ENCODE results near the gene INF2.

Gene INF2

DNA sequence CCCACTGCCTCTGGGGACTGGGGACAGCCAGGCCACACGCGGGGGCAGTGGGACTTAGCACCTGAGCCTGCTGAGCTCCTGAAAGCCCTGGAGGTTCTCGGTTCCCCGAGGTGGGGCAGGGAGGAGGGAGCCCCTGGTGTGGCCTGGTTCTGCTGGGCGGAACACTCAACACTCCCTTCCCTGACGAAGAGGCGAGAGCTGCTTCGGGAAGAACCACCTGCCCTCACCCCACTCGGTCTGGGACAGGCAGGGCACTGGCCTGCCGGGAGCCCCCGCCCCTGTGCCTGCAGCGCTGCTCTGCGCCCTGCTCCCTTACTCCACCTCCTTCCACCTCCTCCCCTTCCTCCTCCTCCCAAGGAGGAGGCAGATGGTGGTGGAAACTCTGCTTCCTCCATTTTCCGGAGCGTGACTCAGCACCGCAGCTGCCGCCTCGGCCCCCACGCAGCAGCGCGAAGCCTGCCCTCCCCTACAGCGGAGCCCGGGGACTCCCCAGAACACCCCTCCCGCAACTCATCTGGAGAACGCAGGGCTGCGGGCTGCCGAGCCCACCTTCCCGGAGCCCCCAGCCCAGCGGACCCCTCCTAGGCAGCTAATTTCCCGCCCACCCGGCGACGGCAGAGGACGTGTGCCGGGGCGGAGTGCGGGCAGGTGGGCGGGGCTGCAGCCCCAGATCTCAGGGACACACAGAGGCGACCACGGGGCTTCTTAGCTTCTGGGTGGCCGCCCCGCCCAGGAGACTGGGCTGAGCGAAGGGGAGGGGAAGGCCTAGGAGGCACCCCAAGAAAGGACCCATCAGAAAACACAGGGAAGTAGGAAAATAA, 11.7 kb upstream of the INF2 start:
- no peak for ATAC-seq
- TF ChIP-seq TOX (CRISPR knock-in tag; IDR thresholded peaks at IDR 0.05; ENCODE audit: borderline replicate concordance) = no peak
- TF ChIP-seq, protein P1, sequence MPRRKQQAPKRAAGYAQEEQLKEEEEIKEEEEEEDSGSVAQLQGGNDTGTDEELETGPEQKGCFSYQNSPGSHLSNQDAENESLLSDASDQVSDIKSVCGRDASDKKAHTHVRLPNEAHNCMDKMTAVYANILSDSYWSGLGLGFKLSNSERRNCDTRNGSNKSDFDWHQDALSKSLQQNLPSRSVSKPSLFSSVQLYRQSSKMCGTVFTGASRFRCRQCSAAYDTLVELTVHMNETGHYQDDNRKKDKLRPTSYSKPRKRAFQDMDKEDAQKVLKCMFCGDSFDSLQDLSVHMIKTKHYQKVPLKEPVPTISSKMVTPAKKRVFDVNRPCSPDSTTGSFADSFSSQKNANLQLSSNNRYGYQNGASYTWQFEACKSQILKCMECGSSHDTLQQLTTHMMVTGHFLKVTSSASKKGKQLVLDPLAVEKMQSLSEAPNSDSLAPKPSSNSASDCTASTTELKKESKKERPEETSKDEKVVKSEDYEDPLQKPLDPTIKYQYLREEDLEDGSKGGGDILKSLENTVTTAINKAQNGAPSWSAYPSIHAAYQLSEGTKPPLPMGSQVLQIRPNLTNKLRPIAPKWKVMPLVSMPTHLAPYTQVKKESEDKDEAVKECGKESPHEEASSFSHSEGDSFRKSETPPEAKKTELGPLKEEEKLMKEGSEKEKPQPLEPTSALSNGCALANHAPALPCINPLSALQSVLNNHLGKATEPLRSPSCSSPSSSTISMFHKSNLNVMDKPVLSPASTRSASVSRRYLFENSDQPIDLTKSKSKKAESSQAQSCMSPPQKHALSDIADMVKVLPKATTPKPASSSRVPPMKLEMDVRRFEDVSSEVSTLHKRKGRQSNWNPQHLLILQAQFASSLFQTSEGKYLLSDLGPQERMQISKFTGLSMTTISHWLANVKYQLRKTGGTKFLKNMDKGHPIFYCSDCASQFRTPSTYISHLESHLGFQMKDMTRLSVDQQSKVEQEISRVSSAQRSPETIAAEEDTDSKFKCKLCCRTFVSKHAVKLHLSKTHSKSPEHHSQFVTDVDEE (CRISPR knock-in tag; IDR thresholded peaks at IDR 0.05) = no peak
- TF ChIP-seq GLIS3 (CRISPR knock-in tag; IDR thresholded peaks at IDR 0.05) = no peak
- no peak for TF ChIP-seq ZC3H10 (CRISPR knock-in tag; IDR thresholded peaks at IDR 0.05)
- TF ChIP-seq PPARA (CRISPR knock-in tag; IDR thresholded peaks at IDR 0.05; ENCODE audit: borderline replicate concordance) = no peak
- TF ChIP-seq, protein P2, sequence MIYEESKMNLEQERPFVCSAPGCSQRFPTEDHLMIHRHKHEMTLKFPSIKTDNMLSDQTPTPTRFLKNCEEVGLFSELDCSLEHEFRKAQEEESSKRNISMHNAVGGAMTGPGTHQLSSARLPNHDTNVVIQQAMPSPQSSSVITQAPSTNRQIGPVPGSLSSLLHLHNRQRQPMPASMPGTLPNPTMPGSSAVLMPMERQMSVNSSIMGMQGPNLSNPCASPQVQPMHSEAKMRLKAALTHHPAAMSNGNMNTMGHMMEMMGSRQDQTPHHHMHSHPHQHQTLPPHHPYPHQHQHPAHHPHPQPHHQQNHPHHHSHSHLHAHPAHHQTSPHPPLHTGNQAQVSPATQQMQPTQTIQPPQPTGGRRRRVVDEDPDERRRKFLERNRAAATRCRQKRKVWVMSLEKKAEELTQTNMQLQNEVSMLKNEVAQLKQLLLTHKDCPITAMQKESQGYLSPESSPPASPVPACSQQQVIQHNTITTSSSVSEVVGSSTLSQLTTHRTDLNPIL (CRISPR knock-in tag; IDR thresholded peaks at IDR 0.05; ENCODE audit: low read depth) = no peak
- no peak for TF ChIP-seq RARB (CRISPR knock-in tag; IDR thresholded peaks at IDR 0.05)
- TF ChIP-seq, protein P3, sequence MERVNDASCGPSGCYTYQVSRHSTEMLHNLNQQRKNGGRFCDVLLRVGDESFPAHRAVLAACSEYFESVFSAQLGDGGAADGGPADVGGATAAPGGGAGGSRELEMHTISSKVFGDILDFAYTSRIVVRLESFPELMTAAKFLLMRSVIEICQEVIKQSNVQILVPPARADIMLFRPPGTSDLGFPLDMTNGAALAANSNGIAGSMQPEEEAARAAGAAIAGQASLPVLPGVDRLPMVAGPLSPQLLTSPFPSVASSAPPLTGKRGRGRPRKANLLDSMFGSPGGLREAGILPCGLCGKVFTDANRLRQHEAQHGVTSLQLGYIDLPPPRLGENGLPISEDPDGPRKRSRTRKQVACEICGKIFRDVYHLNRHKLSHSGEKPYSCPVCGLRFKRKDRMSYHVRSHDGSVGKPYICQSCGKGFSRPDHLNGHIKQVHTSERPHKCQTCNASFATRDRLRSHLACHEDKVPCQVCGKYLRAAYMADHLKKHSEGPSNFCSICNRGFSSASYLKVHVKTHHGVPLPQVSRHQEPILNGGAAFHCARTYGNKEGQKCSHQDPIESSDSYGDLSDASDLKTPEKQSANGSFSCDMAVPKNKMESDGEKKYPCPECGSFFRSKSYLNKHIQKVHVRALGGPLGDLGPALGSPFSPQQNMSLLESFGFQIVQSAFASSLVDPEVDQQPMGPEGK (CRISPR knock-in tag; IDR thresholded peaks at IDR 0.05; ENCODE audit: borderline replicate concordance) = no peak
- no peak for TF ChIP-seq ISL1 (CRISPR knock-in tag; IDR thresholded peaks at IDR 0.05)
- TF ChIP-seq ZFP30 (CRISPR knock-in tag; IDR thresholded peaks at IDR 0.05) = no peak
- TF ChIP-seq SNAI2 (CRISPR knock-in tag; IDR thresholded peaks at IDR 0.05) = no peak
- TF ChIP-seq, protein P4, sequence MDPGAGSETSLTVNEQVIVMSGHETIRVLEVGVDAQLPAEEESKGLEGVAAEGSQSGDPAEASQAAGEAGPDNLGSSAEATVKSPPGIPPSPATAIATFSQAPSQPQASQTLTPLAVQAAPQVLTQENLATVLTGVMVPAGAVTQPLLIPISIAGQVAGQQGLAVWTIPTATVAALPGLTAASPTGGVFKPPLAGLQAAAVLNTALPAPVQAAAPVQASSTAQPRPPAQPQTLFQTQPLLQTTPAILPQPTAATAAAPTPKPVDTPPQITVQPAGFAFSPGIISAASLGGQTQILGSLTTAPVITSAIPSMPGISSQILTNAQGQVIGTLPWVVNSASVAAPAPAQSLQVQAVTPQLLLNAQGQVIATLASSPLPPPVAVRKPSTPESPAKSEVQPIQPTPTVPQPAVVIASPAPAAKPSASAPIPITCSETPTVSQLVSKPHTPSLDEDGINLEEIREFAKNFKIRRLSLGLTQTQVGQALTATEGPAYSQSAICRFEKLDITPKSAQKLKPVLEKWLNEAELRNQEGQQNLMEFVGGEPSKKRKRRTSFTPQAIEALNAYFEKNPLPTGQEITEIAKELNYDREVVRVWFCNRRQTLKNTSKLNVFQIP (CRISPR knock-in tag; IDR thresholded peaks at IDR 0.05; ENCODE audit: borderline replicate concordance, low read depth) = no peak
- no peak for TF ChIP-seq BACH2 (CRISPR knock-in tag; IDR thresholded peaks at IDR 0.05; ENCODE audit: borderline replicate concordance)
- TF ChIP-seq ESRRG (CRISPR knock-in tag; IDR thresholded peaks at IDR 0.05) = no peak
- no peak for TF ChIP-seq ZNF8 (CRISPR knock-in tag; IDR thresholded peaks at IDR 0.05)
- TF ChIP-seq ZNF565 (CRISPR knock-in tag; conservative IDR thresholded peaks at IDR 0.05; ENCODE audit: low read depth) = no peak
- TF ChIP-seq ZFP3 (CRISPR knock-in tag; IDR thresholded peaks at IDR 0.05) = no peak
- TF ChIP-seq, protein P5, sequence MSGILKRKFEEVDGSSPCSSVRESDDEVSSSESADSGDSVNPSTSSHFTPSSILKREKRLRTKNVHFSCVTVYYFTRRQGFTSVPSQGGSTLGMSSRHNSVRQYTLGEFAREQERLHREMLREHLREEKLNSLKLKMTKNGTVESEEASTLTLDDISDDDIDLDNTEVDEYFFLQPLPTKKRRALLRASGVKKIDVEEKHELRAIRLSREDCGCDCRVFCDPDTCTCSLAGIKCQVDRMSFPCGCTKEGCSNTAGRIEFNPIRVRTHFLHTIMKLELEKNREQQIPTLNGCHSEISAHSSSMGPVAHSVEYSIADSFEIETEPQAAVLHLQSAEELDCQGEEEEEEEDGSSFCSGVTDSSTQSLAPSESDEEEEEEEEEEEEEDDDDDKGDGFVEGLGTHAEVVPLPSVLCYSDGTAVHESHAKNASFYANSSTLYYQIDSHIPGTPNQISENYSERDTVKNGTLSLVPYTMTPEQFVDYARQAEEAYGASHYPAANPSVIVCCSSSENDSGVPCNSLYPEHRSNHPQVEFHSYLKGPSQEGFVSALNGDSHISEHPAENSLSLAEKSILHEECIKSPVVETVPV (CRISPR knock-in tag; IDR thresholded peaks at IDR 0.05) = no peak
- TF ChIP-seq ZNF70 (CRISPR knock-in tag; IDR thresholded peaks at IDR 0.05) = no peak

DNA sequence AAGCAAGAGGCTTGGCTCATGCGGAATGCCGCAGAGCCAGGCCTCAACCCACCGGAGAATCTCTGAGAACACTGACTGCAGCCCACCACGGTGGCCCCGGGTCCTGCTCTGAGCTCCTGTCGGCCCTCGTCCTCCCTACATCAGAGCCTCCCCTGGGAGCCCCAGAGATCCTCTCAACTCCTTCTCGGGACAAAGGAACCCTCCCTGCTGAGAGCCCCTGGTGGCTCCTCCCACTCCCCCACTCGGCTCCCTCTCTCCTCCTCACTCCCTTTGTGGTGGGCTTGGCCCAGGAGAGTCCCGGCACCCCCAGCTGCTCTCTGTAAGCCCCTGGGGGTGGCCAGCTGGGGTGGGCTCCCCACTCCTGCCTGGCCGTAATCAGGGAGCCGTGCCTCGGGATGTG, 11.1 kb upstream of the INF2 start:
- TF ChIP-seq ESRRG (CRISPR knock-in tag; IDR thresholded peaks at IDR 0.05) (no peak), TCF4 (CRISPR knock-in tag; IDR thresholded peaks at IDR 0.05; ENCODE audit: borderline replicate concordance) (no peak), ZNF565 (CRISPR knock-in tag; conservative IDR thresholded peaks at IDR 0.05; ENCODE audit: low read depth) (no peak), ZFP30 (CRISPR knock-in tag; IDR thresholded peaks at IDR 0.05) (no peak), ISL1 (CRISPR knock-in tag; IDR thresholded peaks at IDR 0.05) (no peak)
- TF ChIP-seq, protein P5 (CRISPR knock-in tag; IDR thresholded peaks at IDR 0.05) = no peak
- TF ChIP-seq, protein P4 (CRISPR knock-in tag; IDR thresholded peaks at IDR 0.05; ENCODE audit: borderline replicate concordance, low read depth) = no peak
- no peak for ATAC-seq

All from SK-N-SH treated with all-trans-retinoic acid at 6 μM for 48 hours (cell line).